WTC11 (cell line): ENCODE data around the gene TRIM50.

Experiments used
- ATF2 ChIP-seq: sonication (generic); formaldehyde crosslinking; IDR thresholded peaks from 2 replicates; pipeline ENCODE4 v1.8.1; 2022; ENCODE audit warnings: low read depth, missing genetic modification reagents, borderline replicate concordance
- GTF2I ChIP-seq: fragments of 250-450 bp; sonication (Bioruptor Pico); conservative IDR thresholded peaks from 2 replicates; pipeline ENCODE4 v1.4.0; 2021; ENCODE audit warnings: mild to moderate bottlenecking
- JUN ChIP-seq: sonication (generic); formaldehyde crosslinking; IDR thresholded peaks from 2 replicates; pipeline ENCODE4 v1.8.0; 2023; ENCODE audit warnings: mild to moderate bottlenecking, missing genetic modification reagents
- MYBL2 ChIP-seq: sonication (generic); formaldehyde crosslinking; IDR thresholded peaks from 2 replicates; pipeline ENCODE4 v1.8.1; 2023; ENCODE audit warnings: mild to moderate bottlenecking, moderate library complexity, missing genetic modification reagents
- STAT6 ChIP-seq: sonication (generic); formaldehyde crosslinking; conservative IDR thresholded peaks from 2 replicates; pipeline ENCODE4 v1.8.1; 2023; ENCODE audit warnings: mild to moderate bottlenecking, low read depth, missing genetic modification reagents, moderate library complexity
- ZNF671 ChIP-seq: fragments of 250-450 bp; sonication (Bioruptor Pico); IDR thresholded peaks from 2 replicates; pipeline ENCODE4 v1.8.0; 2021; ENCODE audit warnings: mild to moderate bottlenecking
- TF ChIP-seq, protein P1 (sequence below): fragments of 200-600 bp; IDR thresholded peaks from 2 replicates; pipeline ENCODE4 v1.8.0; 2022; ENCODE audit warnings: antibody characterized with exemption
- TF ChIP-seq, protein P2 (sequence below): sonication (generic); formaldehyde crosslinking; IDR thresholded peaks from 2 replicates; pipeline ENCODE4 v1.8.1; 2022; ENCODE audit warnings: low read depth, mild to moderate bottlenecking, moderate library complexity, missing genetic modification reagents, borderline replicate concordance

DNA sequence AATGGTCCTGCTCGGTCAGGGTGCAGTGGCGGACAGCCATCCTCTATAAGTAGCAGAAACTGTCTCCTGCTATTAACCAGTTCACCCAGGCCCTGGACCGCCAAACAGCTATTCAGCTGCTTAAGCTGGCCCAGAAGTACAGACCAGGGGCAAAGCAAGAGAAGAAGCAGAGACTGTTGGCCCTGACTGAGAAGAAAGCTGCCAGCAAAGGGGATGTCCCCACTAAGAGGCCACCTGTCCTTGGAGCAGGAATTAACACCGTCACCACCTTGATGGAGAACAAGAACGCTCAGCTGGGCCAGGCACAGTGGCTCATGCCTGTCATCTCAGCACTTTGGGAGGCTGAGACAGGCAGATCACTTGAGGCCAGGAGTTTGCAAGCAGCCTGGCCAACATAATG is 13.6 kb downstream of the TRIM50 start:
- TF ChIP-seq, protein P1, sequence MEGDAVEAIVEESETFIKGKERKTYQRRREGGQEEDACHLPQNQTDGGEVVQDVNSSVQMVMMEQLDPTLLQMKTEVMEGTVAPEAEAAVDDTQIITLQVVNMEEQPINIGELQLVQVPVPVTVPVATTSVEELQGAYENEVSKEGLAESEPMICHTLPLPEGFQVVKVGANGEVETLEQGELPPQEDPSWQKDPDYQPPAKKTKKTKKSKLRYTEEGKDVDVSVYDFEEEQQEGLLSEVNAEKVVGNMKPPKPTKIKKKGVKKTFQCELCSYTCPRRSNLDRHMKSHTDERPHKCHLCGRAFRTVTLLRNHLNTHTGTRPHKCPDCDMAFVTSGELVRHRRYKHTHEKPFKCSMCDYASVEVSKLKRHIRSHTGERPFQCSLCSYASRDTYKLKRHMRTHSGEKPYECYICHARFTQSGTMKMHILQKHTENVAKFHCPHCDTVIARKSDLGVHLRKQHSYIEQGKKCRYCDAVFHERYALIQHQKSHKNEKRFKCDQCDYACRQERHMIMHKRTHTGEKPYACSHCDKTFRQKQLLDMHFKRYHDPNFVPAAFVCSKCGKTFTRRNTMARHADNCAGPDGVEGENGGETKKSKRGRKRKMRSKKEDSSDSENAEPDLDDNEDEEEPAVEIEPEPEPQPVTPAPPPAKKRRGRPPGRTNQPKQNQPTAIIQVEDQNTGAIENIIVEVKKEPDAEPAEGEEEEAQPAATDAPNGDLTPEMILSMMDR: no peak
- TF ChIP-seq, protein P2, sequence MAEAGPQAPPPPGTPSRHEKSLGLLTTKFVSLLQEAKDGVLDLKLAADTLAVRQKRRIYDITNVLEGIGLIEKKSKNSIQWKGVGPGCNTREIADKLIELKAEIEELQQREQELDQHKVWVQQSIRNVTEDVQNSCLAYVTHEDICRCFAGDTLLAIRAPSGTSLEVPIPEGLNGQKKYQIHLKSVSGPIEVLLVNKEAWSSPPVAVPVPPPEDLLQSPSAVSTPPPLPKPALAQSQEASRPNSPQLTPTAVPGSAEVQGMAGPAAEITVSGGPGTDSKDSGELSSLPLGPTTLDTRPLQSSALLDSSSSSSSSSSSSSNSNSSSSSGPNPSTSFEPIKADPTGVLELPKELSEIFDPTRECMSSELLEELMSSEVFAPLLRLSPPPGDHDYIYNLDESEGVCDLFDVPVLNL: no peak
- TF ChIP-seq JUN (CRISPR knock-in tag): no peak
- no peak for TF ChIP-seq MYBL2 (CRISPR knock-in tag)
- no peak for TF ChIP-seq ZNF671
- no peak for TF ChIP-seq STAT6 (CRISPR knock-in tag)
- no peak for TF ChIP-seq ATF2 (CRISPR knock-in tag)
- TF ChIP-seq GTF2I (CRISPR knock-in tag): no peak
